Measurements from ENCODE around the gene FARS2.

- TF ChIP-seq CTCF (tag by site-specific recombination; IDR thresholded peaks at IDR 0.05) (no peak), REPIN1 (tag by site-specific recombination; IDR thresholded peaks at IDR 0.05; ENCODE audit: low read depth) (no peak), IKZF3 (tag by site-specific recombination; IDR thresholded peaks at IDR 0.05) (no peak), PRDM1 (tag by site-specific recombination; IDR thresholded peaks at IDR 0.05) (no peak), ATF2 (tag by site-specific recombination; IDR thresholded peaks at IDR 0.05; ENCODE audit: low read depth) (no peak), AEBP2 (tag by site-specific recombination; IDR thresholded peaks at IDR 0.05; ENCODE audit: borderline replicate concordance) (no peak), ZBTB26 (tag by site-specific recombination; optimal IDR thresholded peaks at IDR 0.05) (no peak), ZNF394 (tag by site-specific recombination; IDR thresholded peaks at IDR 0.05; ENCODE audit: borderline replicate concordance) (no peak), ELK4 (IDR thresholded peaks at IDR 0.05; ENCODE audit: borderline replicate concordance, low read depth, low read length) (no peak), ZSCAN23 (tag by site-specific recombination; IDR thresholded peaks at IDR 0.05) (no peak)
- TF ChIP-seq, protein P1, sequence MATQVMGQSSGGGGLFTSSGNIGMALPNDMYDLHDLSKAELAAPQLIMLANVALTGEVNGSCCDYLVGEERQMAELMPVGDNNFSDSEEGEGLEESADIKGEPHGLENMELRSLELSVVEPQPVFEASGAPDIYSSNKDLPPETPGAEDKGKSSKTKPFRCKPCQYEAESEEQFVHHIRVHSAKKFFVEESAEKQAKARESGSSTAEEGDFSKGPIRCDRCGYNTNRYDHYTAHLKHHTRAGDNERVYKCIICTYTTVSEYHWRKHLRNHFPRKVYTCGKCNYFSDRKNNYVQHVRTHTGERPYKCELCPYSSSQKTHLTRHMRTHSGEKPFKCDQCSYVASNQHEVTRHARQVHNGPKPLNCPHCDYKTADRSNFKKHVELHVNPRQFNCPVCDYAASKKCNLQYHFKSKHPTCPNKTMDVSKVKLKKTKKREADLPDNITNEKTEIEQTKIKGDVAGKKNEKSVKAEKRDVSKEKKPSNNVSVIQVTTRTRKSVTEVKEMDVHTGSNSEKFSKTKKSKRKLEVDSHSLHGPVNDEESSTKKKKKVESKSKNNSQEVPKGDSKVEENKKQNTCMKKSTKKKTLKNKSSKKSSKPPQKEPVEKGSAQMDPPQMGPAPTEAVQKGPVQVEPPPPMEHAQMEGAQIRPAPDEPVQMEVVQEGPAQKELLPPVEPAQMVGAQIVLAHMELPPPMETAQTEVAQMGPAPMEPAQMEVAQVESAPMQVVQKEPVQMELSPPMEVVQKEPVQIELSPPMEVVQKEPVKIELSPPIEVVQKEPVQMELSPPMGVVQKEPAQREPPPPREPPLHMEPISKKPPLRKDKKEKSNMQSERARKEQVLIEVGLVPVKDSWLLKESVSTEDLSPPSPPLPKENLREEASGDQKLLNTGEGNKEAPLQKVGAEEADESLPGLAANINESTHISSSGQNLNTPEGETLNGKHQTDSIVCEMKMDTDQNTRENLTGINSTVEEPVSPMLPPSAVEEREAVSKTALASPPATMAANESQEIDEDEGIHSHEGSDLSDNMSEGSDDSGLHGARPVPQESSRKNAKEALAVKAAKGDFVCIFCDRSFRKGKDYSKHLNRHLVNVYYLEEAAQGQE (tag by site-specific recombination; IDR thresholded peaks at IDR 0.05) = no peak
- TF ChIP-seq, protein P2, sequence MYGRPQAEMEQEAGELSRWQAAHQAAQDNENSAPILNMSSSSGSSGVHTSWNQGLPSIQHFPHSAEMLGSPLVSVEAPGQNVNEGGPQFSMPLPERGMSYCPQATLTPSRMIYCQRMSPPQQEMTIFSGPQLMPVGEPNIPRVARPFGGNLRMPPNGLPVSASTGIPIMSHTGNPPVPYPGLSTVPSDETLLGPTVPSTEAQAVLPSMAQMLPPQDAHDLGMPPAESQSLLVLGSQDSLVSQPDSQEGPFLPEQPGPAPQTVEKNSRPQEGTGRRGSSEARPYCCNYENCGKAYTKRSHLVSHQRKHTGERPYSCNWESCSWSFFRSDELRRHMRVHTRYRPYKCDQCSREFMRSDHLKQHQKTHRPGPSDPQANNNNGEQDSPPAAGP (tag by site-specific recombination; IDR thresholded peaks at IDR 0.05) = no peak
- TF ChIP-seq, protein P3, sequence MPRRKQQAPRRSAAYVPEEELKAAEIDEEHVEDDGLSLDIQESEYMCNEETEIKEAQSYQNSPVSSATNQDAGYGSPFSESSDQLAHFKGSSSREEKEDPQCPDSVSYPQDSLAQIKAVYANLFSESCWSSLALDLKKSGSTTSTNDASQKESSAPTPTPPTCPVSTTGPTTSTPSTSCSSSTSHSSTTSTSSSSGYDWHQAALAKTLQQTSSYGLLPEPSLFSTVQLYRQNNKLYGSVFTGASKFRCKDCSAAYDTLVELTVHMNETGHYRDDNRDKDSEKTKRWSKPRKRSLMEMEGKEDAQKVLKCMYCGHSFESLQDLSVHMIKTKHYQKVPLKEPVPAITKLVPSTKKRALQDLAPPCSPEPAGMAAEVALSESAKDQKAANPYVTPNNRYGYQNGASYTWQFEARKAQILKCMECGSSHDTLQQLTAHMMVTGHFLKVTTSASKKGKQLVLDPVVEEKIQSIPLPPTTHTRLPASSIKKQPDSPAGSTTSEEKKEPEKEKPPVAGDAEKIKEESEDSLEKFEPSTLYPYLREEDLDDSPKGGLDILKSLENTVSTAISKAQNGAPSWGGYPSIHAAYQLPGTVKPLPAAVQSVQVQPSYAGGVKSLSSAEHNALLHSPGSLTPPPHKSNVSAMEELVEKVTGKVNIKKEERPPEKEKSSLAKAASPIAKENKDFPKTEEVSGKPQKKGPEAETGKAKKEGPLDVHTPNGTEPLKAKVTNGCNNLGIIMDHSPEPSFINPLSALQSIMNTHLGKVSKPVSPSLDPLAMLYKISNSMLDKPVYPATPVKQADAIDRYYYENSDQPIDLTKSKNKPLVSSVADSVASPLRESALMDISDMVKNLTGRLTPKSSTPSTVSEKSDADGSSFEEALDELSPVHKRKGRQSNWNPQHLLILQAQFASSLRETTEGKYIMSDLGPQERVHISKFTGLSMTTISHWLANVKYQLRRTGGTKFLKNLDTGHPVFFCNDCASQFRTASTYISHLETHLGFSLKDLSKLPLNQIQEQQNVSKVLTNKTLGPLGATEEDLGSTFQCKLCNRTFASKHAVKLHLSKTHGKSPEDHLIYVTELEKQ (tag by site-specific recombination; IDR thresholded peaks at IDR 0.05; ENCODE audit: borderline replicate concordance) = no peak
These were observed 557.6 kb downstream of the FARS2 start for GRCh38 chr6:5818959-5819358.
